ENCODE measurements around the gene RAB3D.

GRCh38 chr19:11284515-11284914, 54.9 kb downstream of the RAB3D start:
- TF ChIP-seq POLR2A (IDR thresholded peaks at IDR 0.05; ENCODE audit: low read depth, low read length) (no peak), POLR2AphosphoS5 (IDR thresholded peaks at IDR 0.05; ENCODE audit: low read depth, low read length) (no peak), TAF1 (IDR thresholded peaks at IDR 0.05; ENCODE audit: low read depth, low read length) (no peak), PAX5 (IDR thresholded peaks at IDR 0.05; ENCODE audit: insufficient read depth, low read length, severe bottlenecking) (no peak), SPI1 (IDR thresholded peaks at IDR 0.05; ENCODE audit: low read depth, low read length) (no peak)
